H1 (cell line): ENCODE data around the gene UPF3A. TPM values are rescaled to one million over a fixed set of nuclear protein-coding genes. Genes with fewer than 3 reads are reported as not detected.

ENCODE experiments used
- BRCA1 ChIP-seq: IDR thresholded peaks from 2 replicates; pipeline ENCODE4 v1.6.1; 2012; ENCODE audit warnings: low read depth, low read length, improper control_type of control experiment
- CREB1 ChIP-seq: IDR thresholded peaks from 2 replicates; pipeline ENCODE4 v1.6.1; 2012; ENCODE audit warnings: inconsistent platforms
- EP300 ChIP-seq, 2 experiments: IDR thresholded peaks; 1 replicate in 1 of 2; 2 replicates in 1 of 2; pipeline ENCODE4 v1.6.1; 2011 to 2012; ENCODE audit warnings: low read depth in 2 of 2, low read length in 2 of 2, mild to moderate bottlenecking in 2 of 2, borderline replicate concordance in 1 of 2, inconsistent platforms in 1 of 2, moderate library complexity in 1 of 2
- RBBP5 ChIP-seq: IDR thresholded peaks from 2 replicates; pipeline ENCODE4 v1.7.1; 2012; ENCODE audit warnings: low read depth, mild to moderate bottlenecking, inconsistent platforms, low read length, moderate library complexity, borderline replicate concordance
- SAP30 ChIP-seq: fragments of 300-600 bp; sonication (generic); IDR thresholded peaks from 2 replicates; pipeline ENCODE4 v1.7.1; 2012; ENCODE audit warnings: low read length, moderate library complexity, mild to moderate bottlenecking, inconsistent platforms; ENCODE audit not compliant: insufficient read depth, insufficient replicate concordance
- polyA plus RNA-seq, 7 experiments: library from polyadenylated mRNA; depleted of rRNA in 3 of 7; stranded (reverse) in 5 of 7; unstranded in 2 of 7; fragments of >200 nt in 5 of 7; fragments of 200-250 nt in 2 of 7; gene quantifications; 1 replicate in 5 of 7; 2 replicates in 1 of 7; 4 replicates in 1 of 7; pipeline versions ENCODE4 v1.2.1 to v1.2.3, GENCODE V29; 2011 to 2013; ENCODE audit warnings: missing spikeins in 2 of 7, mixed read lengths in 2 of 7
- total RNA-seq: library from RNA; stranded (reverse); fragmentation: NEBNext Ultra II Directional; extraction: Animal tissue kit (Norgen Biotek cat#: 25700); gene quantifications from 2 replicates; pipeline ENCODE4 v1.2.1, GENCODE V29; 2021
- TF ChIP-seq, protein P1 (sequence below): fragments of 300-600 bp; sonication (generic); IDR thresholded peaks from 2 replicates; pipeline ENCODE4 v1.7.1; 2012; ENCODE audit warnings: low read length, moderate library complexity, mild to moderate bottlenecking, inconsistent platforms; ENCODE audit not compliant: insufficient replicate concordance
- TF ChIP-seq, protein P2 (sequence below): IDR thresholded peaks from 2 replicates; pipeline ENCODE4 v1.6.1; 2011; ENCODE audit warnings: low read depth, mild to moderate bottlenecking, low read length; ENCODE audit not compliant: insufficient read depth
- TF ChIP-seq, protein P3 (sequence below), 3 experiments: IDR thresholded peaks; 1 replicate in 2 of 3; 2 replicates in 1 of 3; pipeline versions ENCODE4 v1.5.1 to v1.6.1; 2011; ENCODE audit warnings: low read length in 3 of 3, mild to moderate bottlenecking in 3 of 3, inconsistent platforms in 2 of 3, low read depth in 1 of 3, moderate library complexity in 1 of 3; ENCODE audit not compliant: insufficient read depth in 1 of 3; ENCODE audit errors: control extremely low read depth in 1 of 3

UPF3A gene
- total and polyA plus RNA-seq, 2 of the 8 experiments (the other 6 are each of a cell fraction or from before 2014, with no cell fraction given), result 47.1 to 58.2 TPM

DNA sequence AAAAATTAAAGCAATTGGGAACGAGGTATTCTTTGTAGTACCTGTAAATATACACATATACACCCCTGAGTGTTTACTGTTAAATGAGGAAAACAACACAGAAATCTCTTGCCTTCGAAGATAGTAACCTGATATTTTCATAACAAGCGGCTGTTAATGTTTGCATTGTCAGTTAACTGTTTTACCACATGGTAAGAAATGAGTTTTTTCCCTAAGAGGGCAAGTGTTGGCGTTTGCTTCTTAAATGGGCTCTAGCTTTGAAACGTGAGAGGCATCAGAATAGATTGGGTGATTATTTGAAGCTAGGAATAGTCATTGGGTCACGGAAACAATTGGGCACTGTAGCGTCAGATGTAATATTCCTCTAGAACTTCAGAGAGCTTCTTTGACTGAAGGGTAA is 22.0 kb upstream of the UPF3A start (continued):
- TF ChIP-seq, protein P1, sequence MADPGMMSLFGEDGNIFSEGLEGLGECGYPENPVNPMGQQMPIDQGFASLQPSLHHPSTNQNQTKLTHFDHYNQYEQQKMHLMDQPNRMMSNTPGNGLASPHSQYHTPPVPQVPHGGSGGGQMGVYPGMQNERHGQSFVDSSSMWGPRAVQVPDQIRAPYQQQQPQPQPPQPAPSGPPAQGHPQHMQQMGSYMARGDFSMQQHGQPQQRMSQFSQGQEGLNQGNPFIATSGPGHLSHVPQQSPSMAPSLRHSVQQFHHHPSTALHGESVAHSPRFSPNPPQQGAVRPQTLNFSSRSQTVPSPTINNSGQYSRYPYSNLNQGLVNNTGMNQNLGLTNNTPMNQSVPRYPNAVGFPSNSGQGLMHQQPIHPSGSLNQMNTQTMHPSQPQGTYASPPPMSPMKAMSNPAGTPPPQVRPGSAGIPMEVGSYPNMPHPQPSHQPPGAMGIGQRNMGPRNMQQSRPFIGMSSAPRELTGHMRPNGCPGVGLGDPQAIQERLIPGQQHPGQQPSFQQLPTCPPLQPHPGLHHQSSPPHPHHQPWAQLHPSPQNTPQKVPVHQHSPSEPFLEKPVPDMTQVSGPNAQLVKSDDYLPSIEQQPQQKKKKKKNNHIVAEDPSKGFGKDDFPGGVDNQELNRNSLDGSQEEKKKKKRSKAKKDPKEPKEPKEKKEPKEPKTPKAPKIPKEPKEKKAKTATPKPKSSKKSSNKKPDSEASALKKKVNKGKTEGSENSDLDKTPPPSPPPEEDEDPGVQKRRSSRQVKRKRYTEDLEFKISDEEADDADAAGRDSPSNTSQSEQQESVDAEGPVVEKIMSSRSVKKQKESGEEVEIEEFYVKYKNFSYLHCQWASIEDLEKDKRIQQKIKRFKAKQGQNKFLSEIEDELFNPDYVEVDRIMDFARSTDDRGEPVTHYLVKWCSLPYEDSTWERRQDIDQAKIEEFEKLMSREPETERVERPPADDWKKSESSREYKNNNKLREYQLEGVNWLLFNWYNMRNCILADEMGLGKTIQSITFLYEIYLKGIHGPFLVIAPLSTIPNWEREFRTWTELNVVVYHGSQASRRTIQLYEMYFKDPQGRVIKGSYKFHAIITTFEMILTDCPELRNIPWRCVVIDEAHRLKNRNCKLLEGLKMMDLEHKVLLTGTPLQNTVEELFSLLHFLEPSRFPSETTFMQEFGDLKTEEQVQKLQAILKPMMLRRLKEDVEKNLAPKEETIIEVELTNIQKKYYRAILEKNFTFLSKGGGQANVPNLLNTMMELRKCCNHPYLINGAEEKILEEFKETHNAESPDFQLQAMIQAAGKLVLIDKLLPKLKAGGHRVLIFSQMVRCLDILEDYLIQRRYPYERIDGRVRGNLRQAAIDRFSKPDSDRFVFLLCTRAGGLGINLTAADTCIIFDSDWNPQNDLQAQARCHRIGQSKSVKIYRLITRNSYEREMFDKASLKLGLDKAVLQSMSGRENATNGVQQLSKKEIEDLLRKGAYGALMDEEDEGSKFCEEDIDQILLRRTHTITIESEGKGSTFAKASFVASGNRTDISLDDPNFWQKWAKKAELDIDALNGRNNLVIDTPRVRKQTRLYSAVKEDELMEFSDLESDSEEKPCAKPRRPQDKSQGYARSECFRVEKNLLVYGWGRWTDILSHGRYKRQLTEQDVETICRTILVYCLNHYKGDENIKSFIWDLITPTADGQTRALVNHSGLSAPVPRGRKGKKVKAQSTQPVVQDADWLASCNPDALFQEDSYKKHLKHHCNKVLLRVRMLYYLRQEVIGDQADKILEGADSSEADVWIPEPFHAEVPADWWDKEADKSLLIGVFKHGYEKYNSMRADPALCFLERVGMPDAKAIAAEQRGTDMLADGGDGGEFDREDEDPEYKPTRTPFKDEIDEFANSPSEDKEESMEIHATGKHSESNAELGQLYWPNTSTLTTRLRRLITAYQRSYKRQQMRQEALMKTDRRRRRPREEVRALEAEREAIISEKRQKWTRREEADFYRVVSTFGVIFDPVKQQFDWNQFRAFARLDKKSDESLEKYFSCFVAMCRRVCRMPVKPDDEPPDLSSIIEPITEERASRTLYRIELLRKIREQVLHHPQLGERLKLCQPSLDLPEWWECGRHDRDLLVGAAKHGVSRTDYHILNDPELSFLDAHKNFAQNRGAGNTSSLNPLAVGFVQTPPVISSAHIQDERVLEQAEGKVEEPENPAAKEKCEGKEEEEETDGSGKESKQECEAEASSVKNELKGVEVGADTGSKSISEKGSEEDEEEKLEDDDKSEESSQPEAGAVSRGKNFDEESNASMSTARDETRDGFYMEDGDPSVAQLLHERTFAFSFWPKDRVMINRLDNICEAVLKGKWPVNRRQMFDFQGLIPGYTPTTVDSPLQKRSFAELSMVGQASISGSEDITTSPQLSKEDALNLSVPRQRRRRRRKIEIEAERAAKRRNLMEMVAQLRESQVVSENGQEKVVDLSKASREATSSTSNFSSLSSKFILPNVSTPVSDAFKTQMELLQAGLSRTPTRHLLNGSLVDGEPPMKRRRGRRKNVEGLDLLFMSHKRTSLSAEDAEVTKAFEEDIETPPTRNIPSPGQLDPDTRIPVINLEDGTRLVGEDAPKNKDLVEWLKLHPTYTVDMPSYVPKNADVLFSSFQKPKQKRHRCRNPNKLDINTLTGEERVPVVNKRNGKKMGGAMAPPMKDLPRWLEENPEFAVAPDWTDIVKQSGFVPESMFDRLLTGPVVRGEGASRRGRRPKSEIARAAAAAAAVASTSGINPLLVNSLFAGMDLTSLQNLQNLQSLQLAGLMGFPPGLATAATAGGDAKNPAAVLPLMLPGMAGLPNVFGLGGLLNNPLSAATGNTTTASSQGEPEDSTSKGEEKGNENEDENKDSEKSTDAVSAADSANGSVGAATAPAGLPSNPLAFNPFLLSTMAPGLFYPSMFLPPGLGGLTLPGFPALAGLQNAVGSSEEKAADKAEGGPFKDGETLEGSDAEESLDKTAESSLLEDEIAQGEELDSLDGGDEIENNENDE, result no peak
- TF ChIP-seq, protein P2, sequence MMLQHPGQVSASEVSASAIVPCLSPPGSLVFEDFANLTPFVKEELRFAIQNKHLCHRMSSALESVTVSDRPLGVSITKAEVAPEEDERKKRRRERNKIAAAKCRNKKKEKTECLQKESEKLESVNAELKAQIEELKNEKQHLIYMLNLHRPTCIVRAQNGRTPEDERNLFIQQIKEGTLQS, result no peak
- TF ChIP-seq BRCA1 (no peak), RBBP5 (no peak), CREB1 (no peak), SAP30 (no peak), EP300 (IDR thresholded peaks at IDR 0.05; ENCODE audit: borderline replicate concordance in 1 of 2, low read depth in 2 of 2, low read length in 2 of 2) (no peak)
- TF ChIP-seq, protein P3, sequence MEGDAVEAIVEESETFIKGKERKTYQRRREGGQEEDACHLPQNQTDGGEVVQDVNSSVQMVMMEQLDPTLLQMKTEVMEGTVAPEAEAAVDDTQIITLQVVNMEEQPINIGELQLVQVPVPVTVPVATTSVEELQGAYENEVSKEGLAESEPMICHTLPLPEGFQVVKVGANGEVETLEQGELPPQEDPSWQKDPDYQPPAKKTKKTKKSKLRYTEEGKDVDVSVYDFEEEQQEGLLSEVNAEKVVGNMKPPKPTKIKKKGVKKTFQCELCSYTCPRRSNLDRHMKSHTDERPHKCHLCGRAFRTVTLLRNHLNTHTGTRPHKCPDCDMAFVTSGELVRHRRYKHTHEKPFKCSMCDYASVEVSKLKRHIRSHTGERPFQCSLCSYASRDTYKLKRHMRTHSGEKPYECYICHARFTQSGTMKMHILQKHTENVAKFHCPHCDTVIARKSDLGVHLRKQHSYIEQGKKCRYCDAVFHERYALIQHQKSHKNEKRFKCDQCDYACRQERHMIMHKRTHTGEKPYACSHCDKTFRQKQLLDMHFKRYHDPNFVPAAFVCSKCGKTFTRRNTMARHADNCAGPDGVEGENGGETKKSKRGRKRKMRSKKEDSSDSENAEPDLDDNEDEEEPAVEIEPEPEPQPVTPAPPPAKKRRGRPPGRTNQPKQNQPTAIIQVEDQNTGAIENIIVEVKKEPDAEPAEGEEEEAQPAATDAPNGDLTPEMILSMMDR (IDR thresholded peaks at IDR 0.05; ENCODE audit: control extremely low read depth in 1 of 3, insufficient read depth in 1 of 3, low read depth in 1 of 3, low read length in 3 of 3), result no peak
